Measurements from ENCODE around the gene RPTOR. TPM values are rescaled to one million over a fixed set of nuclear protein-coding genes. Genes with fewer than 3 reads are reported as not detected.

RPTOR gene
- total RNA-seq, 1 experiment from 2014 or later: 30.6 TPM

- Histone ChIP-seq H2AFZ (ENCODE audit: low read length) (no peak overlapping the region), H3K27ac (ENCODE audit: low read length) (no peak overlapping the region), H3K9me3 (ENCODE audit: low read length) (no peaks in the 10 kb centered on the region), H3K4me2 (ENCODE audit: low read depth, low read length, poor library complexity, severe bottlenecking) (no peak overlapping the region), H3K27me3 (ENCODE audit: low read length) (no peaks in the 10 kb centered on the region), H3K36me3 (ENCODE audit: insufficient read depth, low read length) (no peaks in the 10 kb centered on the region), H3K9ac (ENCODE audit: low read length) (no peak overlapping the region), H3K79me2 (ENCODE audit: low read length) (no peaks in the 10 kb centered on the region), H3K4me3 (ENCODE audit: low read length) (no peak overlapping the region), H3K4me1 (ENCODE audit: low read length) (no peaks in the 10 kb centered on the region), H3K9me2 (replicated peaks; ENCODE audit: insufficient read depth, low read length) (no peaks in the 10 kb centered on the region), H4K20me1 (ENCODE audit: insufficient read depth, low read depth, low read length) (no peaks in the 10 kb centered on the region)
- DNase-seq: no peak
These were observed 26.2 kb upstream of the RPTOR start for GRCh38 chr17:80518392-80518791.

GRCh38 chr17:80519091-80519781 is 25.4 kb upstream of the RPTOR start:
- Histone ChIP-seq H3K9ac (ENCODE audit: low read length) (no peak overlapping the region), H3K9me3 (ENCODE audit: low read length) (no peaks in the 10 kb centered on the region), H3K4me1 (ENCODE audit: low read length) (no peaks in the 10 kb centered on the region), H3K27me3 (ENCODE audit: low read length) (no peaks in the 10 kb centered on the region), H3K27ac (ENCODE audit: low read length) (no peak overlapping the region), H3K79me2 (ENCODE audit: low read length) (no peaks in the 10 kb centered on the region), H3K4me3 (ENCODE audit: low read length) (no peak overlapping the region), H2AFZ (ENCODE audit: low read length) (no peak overlapping the region), H3K36me3 (ENCODE audit: insufficient read depth, low read length) (no peaks in the 10 kb centered on the region), H4K20me1 (ENCODE audit: insufficient read depth, low read depth, low read length) (no peaks in the 10 kb centered on the region), H3K4me2 (ENCODE audit: low read depth, low read length, poor library complexity, severe bottlenecking) (no peak overlapping the region), H3K9me2 (replicated peaks; ENCODE audit: insufficient read depth, low read length) (no peaks in the 10 kb centered on the region)
- DNase-seq: no peak

- Histone ChIP-seq H2AFZ (ENCODE audit: low read length) (no peak overlapping the region), H3K27me3 (ENCODE audit: low read length) (no peaks in the 10 kb centered on the region), H3K4me1 (ENCODE audit: low read length) (no peaks in the 10 kb centered on the region), H3K79me2 (ENCODE audit: low read length) (no peaks in the 10 kb centered on the region), H3K4me2 (ENCODE audit: low read depth, low read length, poor library complexity, severe bottlenecking) (no peak overlapping the region), H3K9me2 (replicated peaks; ENCODE audit: insufficient read depth, low read length) (no peaks in the 10 kb centered on the region), H3K27ac (ENCODE audit: low read length) (no peak overlapping the region), H3K9ac (ENCODE audit: low read length) (no peak overlapping the region), H4K20me1 (ENCODE audit: insufficient read depth, low read depth, low read length) (no peaks in the 10 kb centered on the region), H3K4me3 (ENCODE audit: low read length) (no peak overlapping the region), H3K36me3 (ENCODE audit: insufficient read depth, low read length) (no peaks in the 10 kb centered on the region), H3K9me3 (ENCODE audit: low read length) (no peaks in the 10 kb centered on the region)
- no peak for DNase-seq
These were observed 23.7 kb upstream of the RPTOR start for GRCh38 chr17:80520810-80521455.

DNA sequence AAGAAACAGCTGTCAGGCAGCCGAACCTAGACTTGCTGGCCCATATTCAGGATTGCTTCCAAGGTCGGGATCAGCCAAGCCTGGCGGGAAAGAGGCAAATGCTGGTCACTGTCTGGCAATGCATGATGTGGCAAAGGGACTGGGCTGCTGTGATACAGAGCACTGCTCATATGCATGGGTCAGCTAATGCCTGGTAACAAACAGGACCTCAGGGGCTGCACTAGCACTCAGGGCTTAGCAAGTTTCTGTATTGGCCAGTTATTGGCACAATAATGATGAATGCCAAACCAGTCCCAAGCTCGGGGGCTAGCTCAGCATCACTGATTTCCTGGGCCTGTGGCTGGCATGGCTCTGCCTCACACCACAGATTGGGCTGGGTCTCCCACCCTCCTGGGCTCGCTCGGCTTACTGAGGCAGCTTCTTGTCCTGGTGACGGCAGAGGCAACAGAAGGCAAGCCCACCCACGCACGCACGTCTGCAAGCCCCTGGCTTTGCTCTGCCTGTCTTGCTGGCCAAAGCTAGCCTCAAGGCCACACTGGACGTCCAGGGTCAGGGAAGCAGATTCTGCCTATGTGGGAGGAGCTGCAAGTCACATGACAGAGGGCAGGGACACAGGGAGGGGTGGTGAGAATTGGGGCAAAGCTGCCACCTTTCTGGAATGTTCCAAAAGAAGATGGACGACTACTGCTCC is 21.4 kb upstream of the RPTOR start:
- no peaks in the 10 kb centered on the region for H3K4me1 ChIP-seq (ENCODE audit: low read length)
- DNase-seq: no peak

GRCh38 chr17:80523956-80524712 is 20.5 kb upstream of the RPTOR start:
- H3K4me2 ChIP-seq (ENCODE audit: low read depth, low read length, poor library complexity, severe bottlenecking): no peak overlapping the region
- no peaks in the 10 kb centered on the region for H3K79me2 ChIP-seq (ENCODE audit: low read length)
- DNase-seq: no peak
- H3K9me3 ChIP-seq (ENCODE audit: low read length): no peaks in the 10 kb centered on the region
- no peak overlapping the region for H3K9ac ChIP-seq (ENCODE audit: low read length)
- no peaks in the 10 kb centered on the region for H3K36me3 ChIP-seq (ENCODE audit: insufficient read depth, low read length)
- H3K27ac ChIP-seq (ENCODE audit: low read length): no peak overlapping the region
- no peak overlapping the region for H2AFZ ChIP-seq (ENCODE audit: low read length)
- no peaks in the 10 kb centered on the region for H3K27me3 ChIP-seq (ENCODE audit: low read length)
- H3K9me2 ChIP-seq (replicated peaks; ENCODE audit: insufficient read depth, low read length): no peaks in the 10 kb centered on the region
- H3K4me1 ChIP-seq (ENCODE audit: low read length): no peaks in the 10 kb centered on the region
- H4K20me1 ChIP-seq (ENCODE audit: insufficient read depth, low read depth, low read length): no peaks in the 10 kb centered on the region
- no peak overlapping the region for H3K4me3 ChIP-seq (ENCODE audit: low read length)

More for the DNA sequence above, 21.4 kb upstream of the RPTOR start:
- Histone ChIP-seq H3K27ac (ENCODE audit: low read length) (no peak overlapping the region), H2AFZ (ENCODE audit: low read length) (no peak overlapping the region), H3K27me3 (ENCODE audit: low read length) (no peaks in the 10 kb centered on the region), H3K4me3 (ENCODE audit: low read length) (no peak overlapping the region), H3K79me2 (ENCODE audit: low read length) (no peaks in the 10 kb centered on the region), H4K20me1 (ENCODE audit: insufficient read depth, low read depth, low read length) (no peaks in the 10 kb centered on the region), H3K4me2 (ENCODE audit: low read depth, low read length, poor library complexity, severe bottlenecking) (no peak overlapping the region), H3K9me2 (replicated peaks; ENCODE audit: insufficient read depth, low read length) (no peaks in the 10 kb centered on the region), H3K9me3 (ENCODE audit: low read length) (no peaks in the 10 kb centered on the region), H3K9ac (ENCODE audit: low read length) (no peak overlapping the region), H3K36me3 (ENCODE audit: insufficient read depth, low read length) (no peaks in the 10 kb centered on the region)

GRCh38 chr17:80526116-80526910 is 18.3 kb upstream of the RPTOR start:
- Histone ChIP-seq H3K9me3 (ENCODE audit: low read length) (no peaks in the 10 kb centered on the region), H3K36me3 (ENCODE audit: insufficient read depth, low read length) (no peaks in the 10 kb centered on the region), H3K4me3 (ENCODE audit: low read length) (no peak overlapping the region), H3K4me2 (ENCODE audit: low read depth, low read length, poor library complexity, severe bottlenecking) (no peak overlapping the region), H3K79me2 (ENCODE audit: low read length) (no peaks in the 10 kb centered on the region), H3K9ac (ENCODE audit: low read length) (no peak overlapping the region), H3K9me2 (replicated peaks; ENCODE audit: insufficient read depth, low read length) (no peaks in the 10 kb centered on the region), H3K4me1 (ENCODE audit: low read length) (no peaks in the 10 kb centered on the region), H3K27ac (ENCODE audit: low read length) (no peak overlapping the region), H4K20me1 (ENCODE audit: insufficient read depth, low read depth, low read length) (no peaks in the 10 kb centered on the region), H2AFZ (ENCODE audit: low read length) (no peak overlapping the region), H3K27me3 (ENCODE audit: low read length) (no peaks in the 10 kb centered on the region)
- DNase-seq: no peak

GRCh38 chr17:80527016-80527645 is 17.5 kb upstream of the RPTOR start:
- no peak overlapping the region for H3K27ac ChIP-seq (ENCODE audit: low read length)
- no peaks in the 10 kb centered on the region for H3K36me3 ChIP-seq (ENCODE audit: insufficient read depth, low read length)
- no peaks in the 10 kb centered on the region for H3K27me3 ChIP-seq (ENCODE audit: low read length)
- no peaks in the 10 kb centered on the region; the same call in 1 of the 2 replicates for H3K4me1 ChIP-seq (ENCODE audit: low read length)
- H3K9ac ChIP-seq (ENCODE audit: low read length): no peak overlapping the region
- H3K4me3 ChIP-seq (ENCODE audit: low read length): no peak overlapping the region
- DNase-seq: no peak
- H3K9me2 ChIP-seq (replicated peaks; ENCODE audit: insufficient read depth, low read length): no peaks in the 10 kb centered on the region
- no peak overlapping the region for H2AFZ ChIP-seq (ENCODE audit: low read length)
- H3K79me2 ChIP-seq (ENCODE audit: low read length): no peaks in the 10 kb centered on the region
- no peaks in the 10 kb centered on the region for H4K20me1 ChIP-seq (ENCODE audit: insufficient read depth, low read depth, low read length)
- H3K9me3 ChIP-seq (ENCODE audit: low read length): no peaks in the 10 kb centered on the region
- no peak overlapping the region for H3K4me2 ChIP-seq (ENCODE audit: low read depth, low read length, poor library complexity, severe bottlenecking)

All from Karpas-422 (cell line).